HG03108 (cell line): Measurements from ENCODE around the gene CLDN22.

Experiments
- ATAC-seq: cut with Tn5 transposase; IDR thresholded peaks from one replicate; pipeline ENCODE4 v1.9.1; 2021; ENCODE audit warnings: moderate library complexity; ENCODE audit not compliant: unreplicated experiment

Gene CLDN22

DNA sequence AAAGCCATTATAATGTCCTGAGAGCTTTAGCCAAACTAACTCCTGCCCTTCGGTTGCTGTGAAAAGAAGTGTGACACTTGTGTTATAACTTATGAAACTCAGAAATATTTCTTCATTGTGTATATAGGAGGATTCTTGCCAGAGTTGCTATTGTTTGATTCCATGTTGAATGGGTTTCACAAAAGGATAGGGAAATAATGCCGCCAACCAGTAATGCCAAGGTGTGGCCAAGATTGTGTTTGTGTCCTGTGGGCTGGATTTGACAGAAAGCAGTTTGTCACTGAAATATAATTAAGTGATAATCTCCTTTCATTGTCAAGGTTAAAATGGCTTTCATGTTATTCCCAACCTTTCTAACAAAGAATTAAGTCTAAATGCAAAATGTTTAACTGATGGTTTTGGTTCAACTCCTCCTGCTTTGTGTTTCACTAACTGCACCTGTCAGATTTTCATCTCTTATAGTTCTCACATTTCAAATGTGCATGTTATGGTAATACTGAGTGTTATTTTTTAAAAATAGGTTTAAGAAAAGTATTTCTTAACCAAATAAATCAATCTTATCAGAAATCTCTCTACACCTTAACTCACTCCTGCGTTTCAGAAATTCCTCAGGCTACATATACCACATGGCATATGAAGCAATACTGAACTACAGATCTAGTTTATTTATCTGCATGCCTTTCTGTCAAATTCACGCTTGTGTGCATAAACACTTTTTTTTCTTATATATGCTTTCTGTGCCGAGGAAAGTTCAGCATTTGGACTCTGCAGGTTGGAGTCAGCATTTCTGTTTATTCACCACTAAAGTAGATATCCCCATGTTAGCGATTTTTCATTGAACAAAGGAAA lies at the start of gene CLDN22:
Gene CLDN22, minus strand, starts transcription at position 66 of the 849 bp plus-strand sequence. Its CDS starts 58 bp downstream, at position 8.
- no peak for ATAC-seq

DNA sequence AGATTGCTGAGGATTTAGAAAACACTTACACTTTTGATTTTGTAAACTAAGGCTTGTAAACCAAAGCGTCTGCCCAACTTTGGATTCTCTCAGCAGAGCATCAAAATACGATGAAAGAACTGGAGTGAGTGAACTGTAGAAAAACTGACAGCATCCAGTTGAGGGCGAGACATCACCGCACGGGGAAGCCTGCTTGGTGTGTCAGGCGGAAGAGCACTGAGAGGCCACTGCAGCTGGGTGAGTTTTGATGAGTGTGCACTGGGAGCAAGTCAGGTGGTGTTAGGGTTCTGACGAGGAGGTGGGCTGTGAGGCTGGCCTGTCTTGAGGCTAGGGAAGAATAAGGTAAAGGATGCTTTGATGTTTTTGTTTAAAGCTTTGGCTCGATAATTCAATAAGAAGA lies 49.0 kb upstream of the CLDN22 start:
- ATAC-seq, result no peak

DNA sequence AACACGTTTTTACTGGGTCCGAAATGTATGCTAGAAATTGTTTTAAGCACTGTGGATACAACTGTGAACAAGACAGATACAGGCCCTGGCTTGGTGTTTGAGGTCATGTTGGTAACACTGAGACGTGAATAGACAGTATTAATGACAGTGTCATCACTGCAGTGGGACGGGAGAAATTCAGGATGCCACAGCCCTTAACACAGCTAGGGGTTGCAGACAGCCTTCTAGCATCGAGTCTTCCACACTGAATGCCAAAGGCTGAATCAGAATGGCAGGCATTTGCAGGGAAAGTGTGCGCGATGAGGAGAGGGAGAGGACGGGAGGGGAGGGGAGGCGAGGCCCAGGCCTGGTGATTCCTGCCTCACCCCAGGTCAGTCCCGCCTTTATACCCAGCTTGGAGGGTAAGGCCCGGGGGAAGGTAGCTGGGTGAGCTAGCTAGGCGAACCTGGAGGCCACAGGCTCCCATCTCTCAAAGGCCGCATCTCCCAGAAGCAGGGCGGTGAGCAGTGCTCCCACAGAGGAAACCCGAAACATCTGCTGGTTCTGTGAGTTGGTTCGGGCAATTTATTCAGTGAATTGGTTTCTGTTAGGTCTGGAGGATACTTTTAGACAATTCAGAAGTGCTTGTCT lies 46.2 kb upstream of the CLDN22 start:
- no peak for ATAC-seq

DNA sequence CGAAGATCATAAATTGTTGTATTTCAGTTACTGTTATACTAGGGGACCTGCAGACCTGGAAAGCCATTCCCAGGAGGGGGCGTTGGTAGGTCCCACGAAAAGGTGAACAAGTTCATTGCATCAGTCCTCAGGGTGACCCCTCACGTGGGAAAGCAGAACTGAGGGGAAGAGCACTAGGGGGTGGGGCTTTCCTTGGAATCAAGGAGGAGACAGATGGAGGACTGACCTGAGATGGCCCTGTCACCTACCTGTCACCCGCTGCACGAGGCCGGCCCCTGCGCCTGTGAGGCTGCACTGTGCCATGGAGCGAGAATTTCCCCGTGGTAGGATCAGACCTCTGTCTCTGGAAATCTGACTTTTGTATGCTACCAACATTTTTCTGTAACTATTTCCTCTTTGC lies 43.9 kb upstream of the CLDN22 start:
- ATAC-seq, result no peak

DNA sequence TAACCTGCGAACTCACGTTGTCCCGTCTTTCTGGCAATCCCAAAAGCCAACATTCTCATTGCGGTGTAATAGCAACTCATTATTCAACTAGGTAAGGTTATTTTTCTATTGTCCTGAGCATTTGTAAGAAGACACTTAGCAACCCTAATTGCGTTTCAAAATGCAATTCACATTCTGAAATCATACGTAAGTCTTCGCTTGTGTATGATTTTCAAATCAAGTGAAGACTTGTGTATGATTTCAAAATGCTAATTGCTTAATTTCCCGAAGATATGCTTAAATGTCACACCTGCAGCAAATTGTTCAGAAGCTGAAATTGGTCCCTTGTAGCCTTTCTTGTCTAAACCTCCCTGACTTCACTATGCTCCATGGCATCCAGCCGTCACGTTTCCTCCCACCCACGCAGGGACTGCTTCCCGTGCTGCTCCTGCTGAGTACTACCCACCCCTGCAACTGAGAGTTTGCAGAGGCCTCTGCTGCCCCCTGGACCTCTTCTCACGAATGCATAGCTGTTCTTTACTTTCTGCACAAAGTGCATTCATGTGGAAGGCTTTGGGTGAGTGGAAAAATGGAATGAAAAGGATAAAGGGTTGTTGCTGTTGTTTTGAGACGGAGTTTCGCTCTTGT lies 43.0 kb upstream of the CLDN22 start:
- ATAC-seq, result no peak

DNA sequence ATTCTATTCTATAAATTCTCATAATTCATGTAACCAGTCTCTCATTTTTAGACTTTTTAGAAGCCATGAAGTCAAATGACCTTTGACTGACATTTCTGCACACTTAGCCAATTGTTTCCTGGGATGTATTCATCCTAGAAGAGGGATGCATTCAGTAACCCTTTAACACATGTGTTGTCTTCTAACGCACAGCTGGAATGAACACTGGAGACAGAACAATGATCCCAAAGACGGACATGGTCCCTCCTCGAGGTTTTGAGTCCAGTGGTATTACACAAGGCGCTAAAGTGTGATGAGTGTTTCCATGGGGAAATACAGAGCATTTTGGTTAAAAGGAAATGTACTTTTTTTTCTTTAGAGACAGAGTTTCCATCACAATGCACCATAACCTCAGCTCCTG lies 42.0 kb upstream of the CLDN22 start:
- ATAC-seq, result no peak

DNA sequence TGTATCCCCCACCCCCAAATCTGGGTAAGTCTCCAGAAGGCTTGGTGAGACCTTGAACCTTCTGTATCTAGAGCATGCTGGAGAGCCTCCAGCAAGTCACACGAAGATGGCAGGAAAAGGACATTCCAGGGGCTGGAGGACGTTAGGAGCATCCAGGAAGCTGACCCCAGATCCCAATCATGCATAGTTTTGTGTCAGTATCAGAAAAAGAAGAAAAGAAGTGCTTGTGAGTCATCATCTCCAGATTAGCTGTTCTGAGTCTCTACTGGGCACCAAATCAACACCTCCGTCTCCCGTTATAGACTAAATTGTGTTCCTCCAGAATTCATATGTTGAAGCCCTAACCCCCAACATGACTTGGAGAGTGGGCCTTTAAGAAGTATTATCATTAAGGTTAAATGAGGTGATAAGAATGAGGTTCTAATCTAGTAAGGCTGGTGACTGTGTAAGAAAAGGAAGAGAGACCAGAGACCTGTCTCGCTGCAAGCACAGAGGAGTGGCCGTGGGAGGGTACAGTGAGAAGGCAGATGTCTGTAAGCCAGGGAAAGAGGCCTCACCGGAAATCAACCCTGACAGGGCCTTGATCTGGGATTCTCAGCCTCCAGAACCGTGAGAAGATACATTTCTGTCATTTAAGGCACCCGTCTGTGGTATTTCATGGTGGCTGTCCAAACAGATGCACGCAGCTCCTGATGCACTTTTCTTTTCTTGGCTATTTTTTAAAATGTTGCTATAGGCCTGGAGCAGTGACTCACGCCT lies 40.3 kb upstream of the CLDN22 start:
- no peak for ATAC-seq

DNA sequence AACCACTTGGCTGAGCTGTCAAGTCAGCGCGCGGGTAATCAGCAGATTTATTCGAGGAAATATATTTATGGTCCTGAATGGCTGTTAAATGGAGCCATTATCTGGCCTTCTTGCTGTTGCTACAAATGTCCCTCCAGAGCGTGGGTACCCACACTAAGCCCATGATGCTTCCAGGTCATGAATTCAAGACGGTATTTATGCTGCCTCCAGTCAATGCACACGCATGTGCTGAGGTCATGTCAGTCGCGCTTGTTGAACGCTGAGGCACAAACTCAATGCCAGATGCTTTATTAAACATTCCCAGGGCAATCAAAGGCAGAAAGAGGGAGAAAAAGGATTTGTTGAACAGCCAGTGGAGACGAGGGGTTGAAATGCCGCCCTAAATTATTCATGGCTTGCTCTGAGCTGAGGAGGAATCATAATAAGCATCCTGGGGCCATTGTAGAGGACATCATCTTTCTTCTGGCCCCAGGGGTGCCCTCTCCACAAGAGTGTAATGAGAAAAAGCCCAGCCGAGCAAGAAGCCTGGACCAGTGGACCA lies 38.2 kb upstream of the CLDN22 start:
- ATAC-seq, result no peak

DNA sequence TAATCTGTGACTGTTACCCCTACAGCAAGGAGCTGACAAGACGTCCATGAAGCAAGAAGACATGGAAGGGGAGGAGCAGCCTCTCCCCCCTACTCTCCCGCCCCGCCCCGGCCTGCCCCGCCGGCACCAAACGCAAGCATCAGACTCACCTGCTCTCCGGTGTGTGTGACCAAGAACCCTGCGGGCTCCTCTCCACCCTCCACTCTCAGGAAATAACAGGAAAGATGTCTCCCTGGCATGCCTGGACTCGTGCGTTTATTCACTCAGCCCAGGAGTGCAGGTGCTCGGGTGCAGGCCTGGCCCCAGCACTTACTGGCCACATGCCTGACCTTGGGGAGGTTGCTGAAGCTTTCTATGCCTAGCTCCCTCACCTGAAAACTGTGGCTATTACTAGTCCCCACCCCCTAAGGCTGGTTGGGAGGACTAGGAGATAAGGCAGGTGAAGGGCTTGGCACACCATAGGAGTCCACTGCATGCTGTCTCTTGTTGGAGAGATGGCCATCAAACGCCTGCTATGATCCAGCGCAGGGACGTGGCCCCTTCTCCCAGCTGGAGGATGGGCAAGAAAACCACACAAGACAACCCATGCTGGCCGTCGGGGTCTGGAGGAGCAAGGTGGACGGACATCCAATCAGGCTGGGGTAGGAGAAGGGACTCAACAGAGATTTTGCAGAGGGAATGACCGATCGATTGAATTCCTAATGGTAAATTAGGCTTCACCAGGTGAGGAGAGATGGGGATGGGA lies 37.0 kb upstream of the CLDN22 start:
- no peak for ATAC-seq

DNA sequence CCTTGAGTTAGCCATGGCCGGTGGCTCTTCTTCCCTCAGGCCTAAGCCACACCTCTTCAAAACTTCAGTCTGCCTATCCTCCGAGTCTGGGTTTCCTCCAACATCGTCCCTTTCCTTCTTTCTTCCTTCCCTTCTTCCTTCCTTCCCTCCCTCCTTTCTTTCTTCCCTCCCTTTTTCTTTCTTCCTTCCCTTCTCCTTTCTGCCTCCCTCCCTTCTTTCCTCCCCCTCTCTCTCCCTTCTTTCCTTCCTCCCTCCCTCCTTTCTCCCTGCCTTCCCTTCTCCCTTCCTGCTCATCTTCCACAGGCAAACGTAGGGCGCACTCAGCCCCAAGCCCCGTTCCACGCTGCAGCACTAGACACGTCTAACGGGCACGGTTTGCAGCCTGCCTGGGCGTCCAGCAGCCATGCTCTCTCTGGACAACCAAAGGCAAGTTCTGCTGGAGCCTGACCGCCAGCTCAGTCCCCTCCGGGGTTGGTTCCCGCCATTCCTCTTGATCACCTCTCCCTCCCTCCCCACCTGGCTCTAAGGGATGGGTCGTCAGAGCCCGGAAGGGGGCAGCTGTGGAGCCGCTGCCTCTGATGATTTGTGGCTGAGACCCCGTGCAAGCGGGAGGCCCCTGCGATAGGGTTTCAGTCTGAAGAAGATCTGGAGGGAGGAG lies 36.2 kb upstream of the CLDN22 start:
- no peak for ATAC-seq

DNA sequence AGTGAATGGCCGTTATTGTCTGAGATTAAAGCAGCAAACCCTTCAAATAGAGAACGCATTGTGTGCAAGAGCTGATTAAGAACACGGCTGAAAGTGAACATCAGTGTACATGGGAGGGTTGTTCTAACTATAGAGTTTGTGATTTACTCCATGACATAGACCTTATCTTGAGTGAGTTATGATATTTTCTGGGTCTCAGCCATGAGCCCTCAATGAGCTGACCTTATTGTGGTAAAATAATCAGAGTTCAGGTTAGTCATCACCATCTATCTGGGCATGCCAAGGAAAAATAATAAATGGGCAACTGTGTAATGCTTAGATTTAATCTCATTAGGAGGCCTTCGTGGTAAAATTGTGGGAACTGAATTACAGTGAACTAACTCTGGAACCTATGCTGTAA lies 35.3 kb upstream of the CLDN22 start:
- ATAC-seq, result no peak

DNA sequence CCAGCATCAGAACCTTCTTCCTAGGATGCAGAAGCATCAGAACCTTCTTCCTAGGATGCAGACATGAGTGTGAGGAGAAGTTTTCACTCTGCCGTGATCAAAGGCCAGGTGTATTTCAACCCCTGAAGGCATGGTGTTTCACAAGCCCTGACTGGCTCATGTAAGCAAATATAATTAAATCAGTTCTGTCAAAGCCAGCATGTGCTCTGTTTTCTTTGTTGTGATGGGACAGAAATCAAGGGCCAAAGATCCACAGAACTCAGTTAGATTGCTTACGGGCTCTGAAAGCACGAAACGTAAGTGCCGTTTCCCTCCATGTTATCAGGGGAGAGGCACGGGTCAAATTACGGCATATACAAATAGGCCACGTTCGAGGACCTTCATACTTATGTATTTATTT lies 34.1 kb upstream of the CLDN22 start:
- no peak for ATAC-seq

DNA sequence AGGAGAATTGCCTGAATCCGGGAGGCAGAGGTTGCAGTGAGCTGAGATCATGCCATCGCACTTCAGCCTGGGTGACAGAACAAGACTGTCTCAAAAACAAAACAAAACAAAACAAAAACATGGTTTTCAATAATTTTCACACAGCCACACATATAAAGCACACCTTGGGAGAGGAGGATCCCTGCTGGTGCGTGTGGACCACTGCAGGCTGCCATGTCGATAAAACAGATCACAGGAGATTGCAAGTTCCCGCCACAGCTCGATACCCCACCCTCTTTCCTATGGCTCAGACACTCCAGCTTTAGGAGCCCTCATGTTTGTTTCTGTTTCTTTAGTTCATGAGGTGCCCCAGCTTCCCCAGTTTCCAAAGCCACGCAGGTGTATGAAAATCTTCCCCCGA lies 33.5 kb upstream of the CLDN22 start:
- ATAC-seq, result no peak

DNA sequence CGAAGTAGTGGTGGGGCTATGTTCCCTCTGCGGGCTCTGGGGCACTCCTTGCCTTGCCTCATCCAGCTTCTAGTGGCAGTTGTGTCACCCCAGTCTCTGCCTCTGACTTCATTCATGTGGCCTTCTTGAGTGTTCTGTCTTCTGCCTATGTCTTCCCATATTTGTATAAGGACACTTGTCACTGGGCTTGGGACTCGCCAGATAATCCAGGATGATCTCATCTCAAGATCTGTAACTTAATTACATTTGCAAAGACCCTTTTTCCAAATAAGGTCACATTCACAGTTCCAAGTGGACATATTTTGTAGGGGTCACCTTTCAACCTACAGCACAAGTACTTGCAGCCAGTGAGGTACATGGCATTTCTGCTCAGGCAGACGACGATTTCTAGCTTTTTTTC lies 32.5 kb upstream of the CLDN22 start:
- ATAC-seq, result no peak

DNA sequence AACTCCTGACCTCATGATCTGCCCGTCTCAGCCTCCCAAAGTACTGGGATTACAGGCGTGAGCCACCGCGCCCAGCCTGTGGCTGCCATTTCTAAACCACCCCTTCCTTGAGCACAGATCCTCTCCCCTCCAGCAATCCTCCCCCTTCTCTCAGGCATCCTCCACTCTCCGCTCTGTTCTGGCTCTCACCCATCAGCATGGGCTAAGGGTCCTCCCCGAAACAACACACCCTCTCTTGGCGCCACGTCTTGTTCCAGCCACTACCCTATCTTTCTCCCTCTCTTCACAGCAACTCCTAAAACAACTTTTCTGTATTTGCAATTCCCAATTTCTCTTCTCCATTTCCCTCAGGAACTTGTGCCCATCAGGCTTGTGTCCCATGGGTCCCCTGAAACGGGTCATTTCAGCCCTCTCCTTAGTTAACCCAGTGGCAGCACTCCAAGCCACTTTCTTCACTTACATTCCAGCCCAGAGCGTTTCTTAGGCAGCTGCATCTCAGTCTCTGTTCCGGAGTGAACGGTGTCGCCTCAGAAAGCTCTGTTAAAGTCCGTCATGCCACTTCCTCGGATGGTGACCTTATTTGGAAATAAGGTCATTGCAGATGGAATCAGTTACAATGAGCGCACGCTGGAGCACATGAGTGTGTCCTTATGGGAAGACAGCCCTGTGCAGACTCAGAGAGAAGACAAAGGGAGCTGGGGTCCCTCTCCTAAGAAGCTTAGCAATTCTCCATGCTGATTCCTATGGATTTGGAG lies 30.4 kb upstream of the CLDN22 start:
- no peak for ATAC-seq

DNA sequence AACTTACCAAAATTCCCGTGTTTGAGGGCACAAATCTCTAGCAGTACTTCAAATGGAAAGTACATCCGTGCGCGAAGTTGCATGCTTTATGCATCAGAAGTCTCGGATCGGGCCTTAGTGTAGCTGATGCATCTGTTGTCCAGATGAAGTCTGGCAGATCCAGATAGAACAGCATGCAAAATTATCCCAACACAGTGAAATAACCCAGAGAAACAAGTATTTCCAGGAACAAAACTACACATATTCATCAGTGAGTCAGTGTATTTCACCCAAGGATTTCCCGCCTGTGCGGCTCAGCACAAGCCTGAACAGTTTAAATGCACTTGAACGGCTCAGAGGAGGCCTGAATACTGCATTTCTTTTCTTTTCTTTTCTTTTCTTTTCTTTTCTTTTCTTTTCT lies 29.6 kb upstream of the CLDN22 start:
- no peak for ATAC-seq

DNA sequence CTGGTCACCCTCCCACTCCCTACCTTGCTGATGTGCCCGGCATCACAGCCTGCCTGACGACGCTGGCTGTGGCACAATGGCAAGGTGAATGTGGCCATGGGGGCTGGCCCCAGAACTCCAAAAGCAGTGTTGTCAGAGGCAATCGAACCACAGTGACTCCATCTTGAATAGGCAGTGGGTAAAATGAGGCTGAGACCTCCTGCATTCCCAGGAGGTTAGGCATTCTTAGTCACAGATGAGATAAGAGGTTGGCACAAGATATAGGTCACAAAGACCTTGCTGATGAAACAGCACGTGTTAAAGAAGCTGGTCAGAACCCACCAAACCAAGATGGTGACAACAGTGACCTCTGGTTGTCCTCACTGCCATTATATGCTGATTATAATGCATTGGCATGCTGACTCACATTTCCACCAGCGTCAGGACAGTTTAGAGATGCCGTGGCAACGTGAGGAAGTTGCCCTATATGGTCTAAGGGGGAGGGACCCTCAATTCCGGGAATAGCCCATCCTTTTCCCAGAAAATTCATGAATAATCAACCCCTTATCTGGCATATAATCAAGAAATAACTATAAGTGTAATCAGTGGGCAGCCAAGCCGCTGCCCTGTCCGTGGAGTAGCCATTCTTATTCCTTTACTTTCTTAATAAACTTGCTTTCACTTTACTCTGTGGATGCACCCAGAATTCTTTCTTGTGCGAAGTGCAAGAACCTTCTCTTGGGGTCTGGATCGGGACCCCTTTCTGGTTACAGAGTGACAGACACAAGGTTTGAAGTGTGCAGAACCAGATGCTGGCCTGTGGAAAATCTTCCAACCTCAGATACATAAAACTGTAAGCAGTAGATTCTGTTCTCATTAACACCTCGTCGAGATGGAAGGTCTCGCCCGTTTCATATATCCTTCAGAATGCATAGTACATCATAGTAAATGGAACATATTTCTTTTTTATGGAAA lies 28.9 kb upstream of the CLDN22 start:
- no peak for ATAC-seq

DNA sequence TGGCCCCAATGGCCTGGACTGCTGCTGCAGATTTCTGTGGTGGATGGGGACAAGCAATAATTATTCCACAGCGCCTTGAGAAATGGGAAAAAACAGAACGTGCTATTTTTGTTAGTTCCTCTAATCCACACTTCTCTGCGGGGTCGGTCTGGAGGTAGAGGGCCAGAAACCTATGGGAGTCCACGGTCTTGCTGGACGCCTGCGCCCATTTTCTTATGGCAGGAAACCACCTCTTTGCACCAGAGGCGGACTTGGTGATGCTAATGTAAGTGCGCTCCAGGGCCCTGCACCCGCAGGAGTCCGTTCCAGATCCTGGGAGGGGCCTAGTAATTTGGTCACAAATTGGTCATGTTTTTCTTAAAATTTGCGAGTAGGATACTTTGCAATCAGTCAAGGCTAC lies 28.1 kb upstream of the CLDN22 start:
- no peak for ATAC-seq
